NCI-H82 treated with DMSO at 0.1 percent for 48 hours (cell line): ENCODE measurements around the gene RGS13.

Source experiments
- DNase-seq: peaks from one replicate; lab custom pipeline; 2025; ENCODE audit not compliant: unreplicated experiment; lab: John Stamatoyannopoulos, UW

Gene RGS13

GRCh38 chr1:192635939-192636338, at the start of gene RGS13:
TSS of gene RGS13 (plus strand) at chr1:192636147. CDS start at chr1:192644335, 8,188 bp downstream.
- DNase-seq, result no peak

GRCh38 chr1:192587386-192588266, 48.3 kb upstream of the RGS13 start:
- DNase-seq, result no peak

- DNase-seq, result no peak
Measured at GRCh38 chr1:192588546-192588945, 47.4 kb upstream of the RGS13 start.

- DNase-seq, result no peak
Measured at GRCh38 chr1:192589813-192590212, 46.1 kb upstream of the RGS13 start.

- no peak for DNase-seq
Measured at GRCh38 chr1:192592517-192592916, 43.4 kb upstream of the RGS13 start.

GRCh38 chr1:192592981-192593708, 42.8 kb upstream of the RGS13 start:
- DNase-seq, result no peak

- no peak for DNase-seq
Measured at GRCh38 chr1:192595299-192595698, 40.6 kb upstream of the RGS13 start.

- no peak for DNase-seq
Measured at GRCh38 chr1:192598589-192598988, 37.4 kb upstream of the RGS13 start.

GRCh38 chr1:192600275-192600674, 35.7 kb upstream of the RGS13 start:
- DNase-seq, result no peak

- no peak for DNase-seq
Measured at GRCh38 chr1:192601143-192601542, 34.8 kb upstream of the RGS13 start.

- DNase-seq, result no peak
Measured at GRCh38 chr1:192601567-192601966, 34.4 kb upstream of the RGS13 start.

- DNase-seq, result no peak
Measured at GRCh38 chr1:192602757-192603156, 33.2 kb upstream of the RGS13 start.

GRCh38 chr1:192603218-192603787, 32.6 kb upstream of the RGS13 start:
- DNase-seq, result no peak

GRCh38 chr1:192604979-192605620, 30.8 kb upstream of the RGS13 start:
- no peak for DNase-seq

- no peak for DNase-seq
Measured at GRCh38 chr1:192608671-192609070, 27.3 kb upstream of the RGS13 start.

- no peak for DNase-seq
Measured at GRCh38 chr1:192609110-192610079, 26.6 kb upstream of the RGS13 start.

- DNase-seq, result peak; percentile 24
Measured at GRCh38 chr1:192610112-192610889, 25.6 kb upstream of the RGS13 start.

GRCh38 chr1:192615055-192615454, 20.9 kb upstream of the RGS13 start:
- DNase-seq, result no peak

GRCh38 chr1:192620071-192620635, 15.8 kb upstream of the RGS13 start:
- no peak for DNase-seq
